Subcutaneous abdominal adipose tissue (tissue), 5 donors: Measurements from ENCODE around the gene MARK4.

Source experiments
- H3K27ac ChIP-seq: one replicate; pipeline ENCODE4 v1.7.0; 2013; ENCODE audit warnings: low read depth, mild to moderate bottlenecking, inconsistent platforms, low read length, moderate library complexity
- H3K27me3 ChIP-seq, 5 donors: one replicate each; pipeline ENCODE4 v1.7.0; 2013; ENCODE audit warnings: low read length in 5 of 5, inconsistent platforms in 1 of 5; ENCODE audit not compliant: control insufficient read depth in 5 of 5, insufficient read depth in 4 of 5
- H3K36me3 ChIP-seq, 5 donors: one replicate each; pipeline ENCODE4 v1.7.0; 2013; ENCODE audit warnings: low read length in 5 of 5; ENCODE audit not compliant: control insufficient read depth in 5 of 5, insufficient read depth in 5 of 5
- H3K4me1 ChIP-seq, 5 donors: one replicate each; pipeline ENCODE4 v1.7.0; 2013; ENCODE audit warnings: low read length in 5 of 5, mild to moderate bottlenecking in 3 of 5, moderate library complexity in 1 of 5; ENCODE audit not compliant: control insufficient read depth in 5 of 5, insufficient read depth in 5 of 5
- H3K4me3 ChIP-seq, 5 donors: one replicate each; pipeline ENCODE4 v1.7.0; 2013; ENCODE audit warnings: low read length in 5 of 5, low read depth in 1 of 5
- H3K9ac ChIP-seq, 5 donors: one replicate each; pipeline ENCODE4 v1.7.0; 2013; ENCODE audit warnings: low read length in 5 of 5, mild to moderate bottlenecking in 4 of 5, moderate library complexity in 3 of 5
- H3K9me3 ChIP-seq, 5 donors: one replicate each; pipeline ENCODE4 v1.7.0; 2013; ENCODE audit warnings: low read length in 5 of 5; ENCODE audit not compliant: control insufficient read depth in 5 of 5
- donor health status: healthy.
- donor health status: healthy.
- donor health status: healthy.
- donor health status: healthy.
- donor health status: healthy.

MARK4 gene

DNA sequence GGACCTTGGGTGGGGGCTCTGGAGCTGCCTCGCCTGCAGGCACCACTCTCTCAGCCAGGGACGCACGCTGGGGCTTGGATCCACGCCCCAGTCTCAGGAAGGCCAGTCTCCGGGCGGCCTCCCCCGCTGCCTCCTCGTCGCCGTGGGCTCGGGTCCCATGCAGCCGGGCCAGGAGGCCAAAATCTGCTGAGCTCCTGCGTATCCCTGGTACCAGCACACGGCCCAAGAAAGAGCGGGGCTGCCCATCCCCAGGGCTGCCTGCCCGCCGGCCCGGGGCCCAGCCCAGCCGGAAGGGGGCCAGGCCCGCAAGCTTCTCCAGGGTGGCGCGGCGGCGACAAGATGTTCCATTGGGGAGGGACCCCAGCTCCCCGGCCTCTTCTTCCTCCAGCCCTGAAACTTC lies 12.5 kb upstream of the MARK4 start:
- no peak overlapping the region for H3K9ac ChIP-seq
- H3K27ac ChIP-seq: no peak overlapping the region
- H3K4me1 ChIP-seq: peaks cover 0 to 22% (median 9%) of the 10 kb centered on the region in 5 donors
- H3K4me3 ChIP-seq: no peak overlapping the region
- peaks cover 0 to 16% (median 13%) of the 10 kb centered on the region in 5 donors for H3K27me3 ChIP-seq
- H3K36me3 ChIP-seq: peaks cover 0 to 9% (median 4%) of the 10 kb centered on the region in 5 donors
- no peaks in the 10 kb centered on the region for H3K9me3 ChIP-seq

- no peaks in the 10 kb centered on the region for H3K36me3 ChIP-seq
- H3K27me3 ChIP-seq: peaks cover 0 to 7% (median 3%) of the 10 kb centered on the region in 5 donors
- H3K27ac ChIP-seq: no peak overlapping the region
- H3K9me3 ChIP-seq: no peaks in the 10 kb centered on the region
- H3K9ac ChIP-seq: no peak overlapping the region
- H3K4me3 ChIP-seq: no peak overlapping the region
- peaks cover 0 to 28% (median 6%) of the 10 kb centered on the region in 5 donors for H3K4me1 ChIP-seq
Observed at GRCh38 chr19:45243144-45243732, 7.8 kb upstream of the MARK4 start.

DNA sequence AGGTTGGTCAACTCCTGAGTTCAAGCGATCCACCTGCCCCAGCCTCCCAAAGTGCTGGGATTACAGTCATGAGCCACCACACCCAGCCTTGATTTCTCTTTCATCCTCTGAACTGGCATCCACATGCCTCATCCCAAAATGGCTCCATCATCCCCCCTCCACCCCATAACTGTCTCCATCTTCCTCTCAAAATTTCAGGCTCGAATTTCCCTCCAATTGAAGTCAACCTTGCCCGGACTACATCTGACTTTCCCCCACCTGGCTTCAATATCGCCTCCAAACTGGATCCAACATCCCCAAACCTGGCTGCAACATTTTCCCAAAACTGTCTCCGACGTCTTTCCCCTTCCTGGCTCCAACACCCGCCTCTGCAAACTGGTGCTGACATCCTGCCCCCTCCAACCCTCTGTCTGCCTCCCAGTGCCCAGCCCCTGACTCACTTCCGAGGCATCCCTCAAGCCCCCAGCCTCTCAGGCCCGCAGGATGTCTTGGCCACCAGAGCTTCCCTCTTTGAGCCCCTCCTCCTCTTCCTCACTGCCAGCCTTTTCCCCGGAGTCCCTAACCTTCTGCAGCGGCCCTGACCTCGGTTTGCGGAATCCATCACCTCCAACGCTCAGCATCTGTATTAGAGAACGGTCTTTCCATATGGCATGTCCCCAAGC lies 6.8 kb upstream of the MARK4 start:
- peaks cover 0 to 32% (median 6%) of the 10 kb centered on the region in 5 donors for H3K4me1 ChIP-seq
- H3K27ac ChIP-seq: no peak overlapping the region
- no peaks in the 10 kb centered on the region for H3K36me3 ChIP-seq
- H3K9ac ChIP-seq: peak overlapping the region in 1 of 5 donors; percentile 49
- peak overlapping the region in 4 of 5 donors; percentile 22 to 60 (median 48) for H3K4me3 ChIP-seq
- peaks cover 0 to 5% (median 3%) of the 10 kb centered on the region in 5 donors for H3K27me3 ChIP-seq
- no peaks in the 10 kb centered on the region for H3K9me3 ChIP-seq

GRCh38 chr19:45245334-45245787 lies 5.7 kb upstream of the MARK4 start, which contains the start of gene EXOC3L2:
Gene EXOC3L2 (minus strand): TSS chr19:45245407. CDS start chr19:45239045, 6,362 bp downstream.
- Histone ChIP-seq H3K9ac (peak within 1 kb of the TSS in 1 of 5 donors; percentile 49), H3K27me3 (peaks cover 0 to 5% (median 3%) of the 10 kb centered on the region in 5 donors), H3K4me1 (peaks cover 0 to 35% (median 10%) of the 10 kb centered on the region in 5 donors), H3K4me3 (peak within 1 kb of the TSS in 4 of 5 donors; percentile 22 to 60 (median 48)), H3K27ac (no peak within 1 kb of the TSS), H3K36me3 (no peaks in the 10 kb centered on the region), H3K9me3 (no peaks in the 10 kb centered on the region)

DNA sequence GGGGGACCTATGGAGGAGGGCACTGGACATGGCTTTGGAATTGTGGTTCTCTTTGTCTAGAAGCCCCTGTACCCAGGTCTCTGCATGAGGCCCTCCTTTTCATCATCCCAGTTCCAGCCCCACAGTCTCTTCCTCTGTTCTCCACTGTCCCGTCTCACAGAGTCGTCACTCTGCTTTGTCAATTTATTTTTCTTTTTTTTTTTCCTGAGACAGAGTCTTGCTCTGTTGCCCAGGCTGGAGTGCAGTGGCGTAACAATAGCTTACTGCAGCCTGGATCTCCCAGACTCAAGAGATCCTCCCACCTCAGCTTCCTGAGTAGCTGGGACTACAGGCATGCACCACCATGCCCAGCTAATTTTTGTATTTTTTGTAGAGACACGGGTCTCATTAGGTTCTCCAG lies 5.2 kb upstream of the MARK4 start:
- Histone ChIP-seq H3K4me3 (peak overlapping the region in 1 of 5 donors; percentile 58), H3K27ac (no peak overlapping the region)

GRCh38 chr19:45247136-45247535 lies 3.9 kb upstream of the MARK4 start:
- no peak overlapping the region for H3K9ac ChIP-seq
- H3K4me3 ChIP-seq: no peak overlapping the region
- H3K4me1 ChIP-seq: peaks cover 0 to 40% (median 20%) of the 10 kb centered on the region in 5 donors
- peaks cover 0 to 5% (median 3%) of the 10 kb centered on the region in 5 donors for H3K27me3 ChIP-seq
- no peaks in the 10 kb centered on the region for H3K36me3 ChIP-seq
- H3K27ac ChIP-seq: no peak overlapping the region
- no peaks in the 10 kb centered on the region for H3K9me3 ChIP-seq

More for the DNA sequence above, 5.2 kb upstream of the MARK4 start:
- no peaks in the 10 kb centered on the region for H3K36me3 ChIP-seq
- H3K27me3 ChIP-seq: peaks cover 0 to 5% (median 3%) of the 10 kb centered on the region in 5 donors
- H3K9ac ChIP-seq: no peak overlapping the region
- peaks cover 0 to 40% (median 14%) of the 10 kb centered on the region in 5 donors for H3K4me1 ChIP-seq
- no peaks in the 10 kb centered on the region for H3K9me3 ChIP-seq

- no peak overlapping the region for H3K9ac ChIP-seq
- H3K4me1 ChIP-seq: peaks cover 2 to 59% (median 40%) of the 10 kb centered on the region in 5 donors
- H3K4me3 ChIP-seq: no peak overlapping the region
- peaks cover 0 to 3% (median 0%) of the 10 kb centered on the region in 5 donors for H3K36me3 ChIP-seq
- no peaks in the 10 kb centered on the region for H3K9me3 ChIP-seq
- H3K27me3 ChIP-seq: peaks cover 0 to 5% (median 3%) of the 10 kb centered on the region in 5 donors
- no peak overlapping the region for H3K27ac ChIP-seq
Observed at GRCh38 chr19:45249261-45250033, 1.6 kb upstream of the MARK4 start.

DNA sequence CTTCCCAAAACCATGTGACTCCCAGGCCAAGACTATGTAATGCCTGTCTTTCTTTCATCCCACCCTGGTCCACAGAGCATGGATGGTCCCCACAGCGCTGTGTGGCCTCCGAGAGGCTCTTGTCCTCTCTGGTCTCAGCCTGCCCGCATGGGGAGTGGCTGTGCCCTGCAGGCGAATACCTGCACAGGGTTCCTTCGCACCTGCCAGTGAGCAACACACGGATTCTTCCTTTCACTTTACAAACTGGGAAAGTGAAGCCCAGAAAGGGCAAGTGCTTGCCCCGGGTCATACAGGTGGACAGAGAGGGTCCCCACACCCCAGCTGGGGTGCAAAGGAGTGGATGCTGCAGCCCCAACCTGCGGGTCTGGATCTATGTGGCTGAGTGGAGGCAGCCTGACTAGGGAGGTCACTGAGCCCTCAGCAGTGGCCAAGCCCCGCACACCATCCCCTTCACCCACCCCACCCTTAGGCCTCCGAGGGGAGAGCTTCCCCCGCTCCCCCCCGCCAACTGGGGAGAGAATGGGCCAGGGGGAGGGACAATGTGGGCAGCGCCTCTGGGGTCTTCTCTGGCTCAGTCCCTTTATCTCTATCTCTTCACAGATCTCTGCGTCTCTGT lies 747 bp upstream of the MARK4 start:
- Histone ChIP-seq H3K36me3 (peaks cover 0 to 5% (median 0%) of the 10 kb centered on the region in 5 donors), H3K4me3 (peak overlapping the region; percentile 69 to 95 (median 82)), H3K9me3 (no peaks in the 10 kb centered on the region), H3K27ac (peak overlapping the region; percentile 46), H3K27me3 (no peaks in the 10 kb centered on the region), H3K4me1 (peaks cover 2 to 54% (median 40%) of the 10 kb centered on the region in 5 donors), H3K9ac (peak overlapping the region in 4 of 5 donors; percentile 72 to 83 (median 80))

GRCh38 chr19:45251452-45252354 lies 632 bp downstream of the MARK4 start:
- Histone ChIP-seq H3K27me3 (no peaks in the 10 kb centered on the region), H3K9ac (peak overlapping the region; percentile 68 to 92 (median 88)), H3K9me3 (no peaks in the 10 kb centered on the region), H3K4me1 (peaks cover 2 to 56% (median 39%) of the 10 kb centered on the region in 5 donors), H3K4me3 (peak overlapping the region; percentile 63 to 81 (median 79)), H3K27ac (no peak overlapping the region), H3K36me3 (peaks cover 0 to 5% (median 0%) of the 10 kb centered on the region in 5 donors)
